ENCODE results near the gene ACBD6.

DNA sequence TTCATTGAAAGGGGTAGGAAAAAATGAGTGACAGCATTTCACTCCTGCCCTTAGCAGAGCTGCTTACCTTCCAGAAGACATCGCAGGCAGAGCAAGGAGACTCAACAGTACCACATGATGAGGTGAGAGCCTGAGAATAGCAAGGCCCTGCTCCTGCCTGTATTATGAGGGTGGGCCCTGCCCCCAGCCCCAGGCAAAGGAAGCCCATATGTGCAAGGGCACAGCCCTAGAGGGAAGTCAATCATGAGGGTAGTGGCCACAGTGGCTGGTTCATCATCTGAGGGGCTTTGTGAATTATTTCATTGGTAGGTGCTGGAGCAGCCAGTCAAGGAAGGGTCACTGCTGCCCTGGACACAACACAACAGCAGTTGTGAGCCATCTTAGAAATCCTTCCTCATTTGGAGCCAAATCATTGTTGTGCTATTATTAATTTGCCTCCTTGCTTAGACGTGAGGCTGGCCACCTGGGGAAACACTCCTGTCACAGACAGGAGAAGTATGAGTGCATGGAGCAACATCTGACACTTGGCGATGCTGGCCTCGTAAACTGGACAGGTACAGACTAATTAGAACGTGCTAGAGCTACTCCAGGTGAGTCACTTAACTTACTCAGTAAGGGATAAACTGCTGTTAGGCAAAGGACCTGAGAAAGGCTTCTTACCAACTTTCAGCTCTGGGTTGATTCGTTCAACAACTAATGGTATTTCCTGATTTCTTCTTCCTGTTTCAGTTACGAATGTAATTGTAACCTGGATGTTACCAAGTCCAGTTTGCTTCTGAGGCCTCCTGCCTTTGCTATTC lies 22.7 kb upstream of the ACBD6 start:
- TF ChIP-seq CTCF (conservative IDR thresholded peaks at IDR 0.05; ENCODE audit: low read depth, low read length) (no peak), EZH2 (IDR thresholded peaks at IDR 0.05; ENCODE audit: borderline replicate concordance, low read depth, low read length, poor library complexity, severe bottlenecking) (no peak)
